ENCODE results near the gene IQCH.

Gene IQCH

DNA sequence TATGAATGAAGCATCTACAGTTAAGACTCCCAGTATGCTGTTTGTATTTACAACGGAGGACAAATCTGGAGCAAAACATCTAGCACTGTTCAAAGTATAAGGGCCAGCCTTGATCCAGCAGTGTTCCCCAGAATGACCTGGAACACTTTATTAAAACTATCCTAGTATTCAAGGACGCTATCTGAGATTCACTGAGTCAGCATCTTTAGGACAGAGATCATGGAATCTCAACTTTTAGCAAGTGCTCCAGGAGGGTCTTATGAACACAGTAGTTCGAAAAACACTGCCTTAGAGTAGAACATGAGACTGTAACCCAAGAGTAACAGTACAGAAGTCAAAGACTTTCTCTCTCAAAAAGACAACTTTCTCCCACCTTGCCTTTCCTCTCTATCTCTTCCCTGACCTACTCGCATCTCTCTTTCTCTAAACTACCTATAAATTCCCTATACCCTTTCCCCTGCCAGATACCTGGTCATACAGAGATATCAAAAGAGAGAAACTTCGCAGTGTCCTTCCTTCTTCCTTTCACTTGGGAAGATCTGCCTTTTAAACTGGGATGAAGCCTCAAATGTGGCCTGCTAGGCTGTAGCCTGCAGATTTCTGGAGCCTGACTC is 43.9 kb upstream of the IQCH start:
- Histone ChIP-seq H3K4me3 (ENCODE audit: low read length) (no peak overlapping the region), H3K79me2 (ENCODE audit: low read length) (no peaks in the 10 kb centered on the region), H3K4me1 (ENCODE audit: low read length) (peaks cover 3% of the 10 kb centered on the region; the same call in 1 of the 2 replicates), H3K9me2 (replicated peaks; ENCODE audit: insufficient read depth, low read length) (no peaks in the 10 kb centered on the region), H3K36me3 (replicated peaks; ENCODE audit: insufficient read depth, low read length) (no peaks in the 10 kb centered on the region; the same call in 1 of the 2 replicates), H4K20me1 (ENCODE audit: insufficient read depth, low read length) (no peaks in the 10 kb centered on the region), H3K4me2 (ENCODE audit: low read depth, low read length) (no peak overlapping the region), H3K9me3 (replicated peaks; ENCODE audit: insufficient read depth, low read length) (no peaks in the 10 kb centered on the region), H2AFZ (ENCODE audit: low read length) (no peak overlapping the region), H3K27me3 (replicated peaks; ENCODE audit: insufficient read depth, low read length) (no peaks in the 10 kb centered on the region), H3K27ac (ENCODE audit: low read length) (no peak overlapping the region), H3F3A (ENCODE audit: insufficient read depth, low read length) (no peaks in the 10 kb centered on the region), H3K9ac (ENCODE audit: low read length) (no peak overlapping the region)
- no peak for DNase-seq
- TF ChIP-seq, protein P1, sequence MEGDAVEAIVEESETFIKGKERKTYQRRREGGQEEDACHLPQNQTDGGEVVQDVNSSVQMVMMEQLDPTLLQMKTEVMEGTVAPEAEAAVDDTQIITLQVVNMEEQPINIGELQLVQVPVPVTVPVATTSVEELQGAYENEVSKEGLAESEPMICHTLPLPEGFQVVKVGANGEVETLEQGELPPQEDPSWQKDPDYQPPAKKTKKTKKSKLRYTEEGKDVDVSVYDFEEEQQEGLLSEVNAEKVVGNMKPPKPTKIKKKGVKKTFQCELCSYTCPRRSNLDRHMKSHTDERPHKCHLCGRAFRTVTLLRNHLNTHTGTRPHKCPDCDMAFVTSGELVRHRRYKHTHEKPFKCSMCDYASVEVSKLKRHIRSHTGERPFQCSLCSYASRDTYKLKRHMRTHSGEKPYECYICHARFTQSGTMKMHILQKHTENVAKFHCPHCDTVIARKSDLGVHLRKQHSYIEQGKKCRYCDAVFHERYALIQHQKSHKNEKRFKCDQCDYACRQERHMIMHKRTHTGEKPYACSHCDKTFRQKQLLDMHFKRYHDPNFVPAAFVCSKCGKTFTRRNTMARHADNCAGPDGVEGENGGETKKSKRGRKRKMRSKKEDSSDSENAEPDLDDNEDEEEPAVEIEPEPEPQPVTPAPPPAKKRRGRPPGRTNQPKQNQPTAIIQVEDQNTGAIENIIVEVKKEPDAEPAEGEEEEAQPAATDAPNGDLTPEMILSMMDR (IDR thresholded peaks at IDR 0.05; ENCODE audit: low read length), result no peak
- TF ChIP-seq EZH2 (optimal IDR thresholded peaks at IDR 0.05; ENCODE audit: low read depth, low read length), result no peak
- no peak for TF ChIP-seq EZH2phosphoT487 (IDR thresholded peaks at IDR 0.05; ENCODE audit: low read length)

DNA sequence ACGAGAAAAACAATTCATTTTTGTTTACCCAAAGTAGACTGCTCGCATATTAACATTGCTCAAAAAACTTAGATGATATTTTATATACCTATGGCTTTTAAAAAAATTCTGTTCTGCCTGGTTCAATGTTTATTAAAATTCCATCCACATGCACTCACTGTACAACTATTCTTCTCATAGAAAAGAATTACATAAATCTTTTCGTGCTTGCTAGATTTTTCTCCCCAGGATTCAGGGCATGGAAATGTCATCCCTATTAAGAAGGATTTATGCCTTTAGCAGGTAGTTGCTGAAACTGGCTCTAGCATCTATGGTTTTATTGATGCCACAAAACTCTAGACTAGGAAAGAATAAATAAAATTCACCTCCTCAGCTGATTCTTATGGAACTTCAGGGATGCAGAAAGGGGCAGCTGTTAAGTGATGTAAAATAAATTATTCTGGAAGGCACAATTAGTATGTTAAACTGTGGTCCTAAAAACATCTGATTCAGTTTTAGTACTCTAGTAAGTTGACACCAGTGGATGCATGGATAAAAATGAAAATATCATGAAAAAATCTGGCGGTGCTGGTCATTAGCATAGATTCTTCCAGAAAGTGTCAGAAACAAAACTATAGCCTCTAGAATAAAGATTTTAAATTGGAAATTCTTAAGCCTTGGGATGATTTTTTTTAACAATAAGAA is 41.8 kb upstream of the IQCH start:
- no peak overlapping the region for H3K9ac ChIP-seq (ENCODE audit: low read length)
- H3K9me3 ChIP-seq (replicated peaks; ENCODE audit: insufficient read depth, low read length), result no peaks in the 10 kb centered on the region
- no peaks in the 10 kb centered on the region; the same call in 1 of the 2 replicates for H3K36me3 ChIP-seq (replicated peaks; ENCODE audit: insufficient read depth, low read length)
- no peak overlapping the region for H3K4me2 ChIP-seq (ENCODE audit: low read depth, low read length)
- H3K4me1 ChIP-seq (ENCODE audit: low read length), result peaks cover 3% of the 10 kb centered on the region; the same call in 1 of the 2 replicates
- no peaks in the 10 kb centered on the region for H3K27me3 ChIP-seq (replicated peaks; ENCODE audit: insufficient read depth, low read length)
- no peak overlapping the region for H3K4me3 ChIP-seq (ENCODE audit: low read length)
- no peak overlapping the region for H3K27ac ChIP-seq (ENCODE audit: low read length)
- DNase-seq, result no peak
- H3K79me2 ChIP-seq (ENCODE audit: low read length), result no peaks in the 10 kb centered on the region
- no peaks in the 10 kb centered on the region for H3K9me2 ChIP-seq (replicated peaks; ENCODE audit: insufficient read depth, low read length)
- no peaks in the 10 kb centered on the region for H4K20me1 ChIP-seq (ENCODE audit: insufficient read depth, low read length)
- TF ChIP-seq EZH2 (optimal IDR thresholded peaks at IDR 0.05; ENCODE audit: low read depth, low read length) (no peak), EZH2phosphoT487 (IDR thresholded peaks at IDR 0.05; ENCODE audit: low read length) (no peak)
- TF ChIP-seq, protein P1 (IDR thresholded peaks at IDR 0.05; ENCODE audit: low read length), result no peak
- no peak overlapping the region for H2AFZ ChIP-seq (ENCODE audit: low read length)
- H3F3A ChIP-seq (ENCODE audit: insufficient read depth, low read length), result no peaks in the 10 kb centered on the region

DNA sequence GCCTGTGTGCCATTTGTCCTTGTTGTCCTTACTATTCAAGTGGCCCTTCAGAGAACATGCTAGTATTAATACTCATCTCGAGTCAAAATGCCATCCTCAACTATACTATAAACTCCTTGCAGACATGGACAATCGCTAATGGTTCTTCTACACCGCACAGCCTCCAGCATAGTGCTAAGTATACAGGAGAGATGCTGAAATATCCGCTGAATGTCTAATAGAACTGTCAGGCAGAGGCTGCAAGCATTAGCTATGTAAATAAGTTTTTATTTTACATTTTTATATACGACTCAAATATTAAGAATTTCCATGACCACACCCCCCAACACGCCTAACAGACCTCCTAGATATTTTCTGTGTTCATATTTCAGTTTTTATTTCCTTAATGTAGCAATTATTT is 39.5 kb upstream of the IQCH start:
- no peaks in the 10 kb centered on the region for H3K9me3 ChIP-seq (replicated peaks; ENCODE audit: insufficient read depth, low read length)
- no peak overlapping the region for H2AFZ ChIP-seq (ENCODE audit: low read length)
- DNase-seq, result no peak
- H3K4me1 ChIP-seq (ENCODE audit: low read length), result no peaks in the 10 kb centered on the region
- H3F3A ChIP-seq (ENCODE audit: insufficient read depth, low read length), result no peaks in the 10 kb centered on the region
- H3K9me2 ChIP-seq (replicated peaks; ENCODE audit: insufficient read depth, low read length), result no peaks in the 10 kb centered on the region
- no peaks in the 10 kb centered on the region for H3K79me2 ChIP-seq (ENCODE audit: low read length)
- no peaks in the 10 kb centered on the region for H4K20me1 ChIP-seq (ENCODE audit: insufficient read depth, low read length)
- H3K4me2 ChIP-seq (ENCODE audit: low read depth, low read length), result no peak overlapping the region
- no peak overlapping the region for H3K9ac ChIP-seq (ENCODE audit: low read length)
- H3K27me3 ChIP-seq (replicated peaks; ENCODE audit: insufficient read depth, low read length), result no peaks in the 10 kb centered on the region
- TF ChIP-seq EZH2 (optimal IDR thresholded peaks at IDR 0.05; ENCODE audit: low read depth, low read length) (no peak), EZH2phosphoT487 (IDR thresholded peaks at IDR 0.05; ENCODE audit: low read length) (no peak)
- TF ChIP-seq, protein P1 (IDR thresholded peaks at IDR 0.05; ENCODE audit: low read length), result no peak
- no peaks in the 10 kb centered on the region; the same call in 1 of the 2 replicates for H3K36me3 ChIP-seq (replicated peaks; ENCODE audit: insufficient read depth, low read length)
- no peak overlapping the region for H3K27ac ChIP-seq (ENCODE audit: low read length)
- no peak overlapping the region for H3K4me3 ChIP-seq (ENCODE audit: low read length)
